ENCODE results near the gene TBC1D7.

- TF ChIP-seq CTCF (conservative IDR thresholded peaks at IDR 0.05), result no peak
- TF ChIP-seq ZFX (IDR thresholded peaks at IDR 0.05), result no peak
These were observed 23.6 kb downstream of the TBC1D7 start for GRCh38 chr6:13304580-13305260.

Data from C4-2B (cell line).